ENCODE measurements around the gene TPCN2. TPM values are rescaled to one million over a fixed set of nuclear protein-coding genes. Genes with fewer than 3 reads are reported as not detected.

The TPCN2 gene
- total RNA-seq, 1 experiment from 2014 or later = 16.3 TPM

GRCh38 chr11:69086152-69087132 lies 37.7 kb downstream of the TPCN2 start:
- ChIA-PET CTCF (interaction anchor here (1.7 kb wide), 1 partner anchor 28 kb away, joined by 4 read pairs; no protein-coding TSS in a partner anchor), POLR2A (no interaction called here)
- Mint-ChIP-seq H3K27me3 (ENCODE audit: insufficient read depth, unreplicated experiment) (no peaks in the 10 kb centered on the region), H3K4me1 (ENCODE audit: insufficient read depth, unreplicated experiment) (peaks cover 6% of the 10 kb centered on the region), H3K36me3 (ENCODE audit: insufficient read depth, unreplicated experiment) (peaks cover 25% of the 10 kb centered on the region), H3K27ac (ENCODE audit: low read depth, unreplicated experiment) (peak overlapping the region; percentile 8), H3K9me3 (ENCODE audit: unreplicated experiment) (no peaks in the 10 kb centered on the region), H3K4me3 (ENCODE audit: unreplicated experiment) (no peak overlapping the region)
- no peak for DNase-seq (ENCODE audit: unreplicated experiment)
- TF ChIP-seq CTCF (IDR thresholded peaks at IDR 0.05; ENCODE audit: unreplicated experiment) = no peak
- intact Hi-C loops (cut with micrococcal nuclease) = loop anchor here (5.0 to 10.0 kb wide), 2 partner anchors 44 to 242 kb away; partner anchors contain the start of gene CPT1A
- BruUV-seq (replicated peaks) = no TSS peak

GRCh38 chr11:69087133-69087524 lies 38.4 kb downstream of the TPCN2 start:
- Mint-ChIP-seq H3K9me3 (ENCODE audit: unreplicated experiment) (no peaks in the 10 kb centered on the region), H3K27ac (ENCODE audit: low read depth, unreplicated experiment) (no peak overlapping the region), H3K36me3 (ENCODE audit: insufficient read depth, unreplicated experiment) (peaks cover 25% of the 10 kb centered on the region), H3K4me1 (ENCODE audit: insufficient read depth, unreplicated experiment) (peaks cover 6% of the 10 kb centered on the region), H3K4me3 (ENCODE audit: unreplicated experiment) (no peak overlapping the region), H3K27me3 (ENCODE audit: insufficient read depth, unreplicated experiment) (no peaks in the 10 kb centered on the region)
- POLR2A ChIA-PET = interaction anchor here (0.6 kb wide), 1 partner anchor 361 kb away, joined by 3 read pairs; no protein-coding TSS in a partner anchor
- CTCF ChIA-PET = interaction anchor here (0.6 to 1.7 kb wide), 2 partner anchors 29 to 788 kb away, joined by 3 to 4 read pairs; no protein-coding TSS in a partner anchor
- intact Hi-C loops (cut with micrococcal nuclease) = loop anchor here (5.0 to 10.0 kb wide), 2 partner anchors 45 to 242 kb away; partner anchors contain the start of gene CPT1A
- TF ChIP-seq CTCF (IDR thresholded peaks at IDR 0.05; ENCODE audit: unreplicated experiment) = no peak
- no peak for DNase-seq (ENCODE audit: unreplicated experiment)
- BruUV-seq (replicated peaks) = no TSS peak

GRCh38 chr11:69087811-69088210 lies 39.1 kb downstream of the TPCN2 start:
- CTCF ChIA-PET = interaction anchor here (0.5 to 1.7 kb wide), 5 partner anchors 29 to 789 kb away, joined by 3 to 4 read pairs (median 4); no protein-coding TSS in a partner anchor
- H3K4me1 Mint-ChIP-seq (ENCODE audit: insufficient read depth, unreplicated experiment) = peaks cover 6% of the 10 kb centered on the region
- no peak overlapping the region for H3K4me3 Mint-ChIP-seq (ENCODE audit: unreplicated experiment)
- no peak overlapping the region for H3K27ac Mint-ChIP-seq (ENCODE audit: low read depth, unreplicated experiment)
- intact Hi-C loops (cut with micrococcal nuclease) = loop anchor here (1.0 to 10.0 kb wide), 5 partner anchors 46 to 455 kb away; partner anchors contain the start of genes CPT1A, IGHMBP2 and MRPL21
- POLR2A ChIA-PET = interaction anchor here (0.6 kb wide), 1 partner anchor 361 kb away, joined by 3 read pairs; no protein-coding TSS in a partner anchor
- H3K36me3 Mint-ChIP-seq (ENCODE audit: insufficient read depth, unreplicated experiment) = peaks cover 25% of the 10 kb centered on the region
- no peak for TF ChIP-seq CTCF (IDR thresholded peaks at IDR 0.05; ENCODE audit: unreplicated experiment)
- DNase-seq (ENCODE audit: unreplicated experiment) = no peak
- H3K9me3 Mint-ChIP-seq (ENCODE audit: unreplicated experiment) = no peaks in the 10 kb centered on the region
- no TSS peak for BruUV-seq (replicated peaks)
- no peaks in the 10 kb centered on the region for H3K27me3 Mint-ChIP-seq (ENCODE audit: insufficient read depth, unreplicated experiment)

- Mint-ChIP-seq H3K27ac (ENCODE audit: low read depth, unreplicated experiment) (peak overlapping the region; percentile 23), H3K36me3 (ENCODE audit: insufficient read depth, unreplicated experiment) (peaks cover 25% of the 10 kb centered on the region), H3K9me3 (ENCODE audit: unreplicated experiment) (no peaks in the 10 kb centered on the region), H3K4me3 (ENCODE audit: unreplicated experiment) (no peak overlapping the region), H3K4me1 (ENCODE audit: insufficient read depth, unreplicated experiment) (peaks cover 8% of the 10 kb centered on the region), H3K27me3 (ENCODE audit: insufficient read depth, unreplicated experiment) (no peaks in the 10 kb centered on the region)
- peak; percentile 88 for DNase-seq (ENCODE audit: unreplicated experiment)
- peak; percentile 72 for TF ChIP-seq CTCF (IDR thresholded peaks at IDR 0.05; ENCODE audit: unreplicated experiment)
- intact Hi-C loops (cut with micrococcal nuclease) = loop anchor here (1.0 to 10.0 kb wide), 5 partner anchors 46 to 455 kb away; partner anchors contain the start of genes CPT1A, IGHMBP2 and MRPL21
- CTCF ChIA-PET = interaction anchor here (0.6 to 1.7 kb wide), 7 partner anchors 9 to 435 kb away, joined by 3 to 5 read pairs (median 3); no protein-coding TSS in a partner anchor
- POLR2A ChIA-PET = interaction anchor here (0.8 kb wide), 1 partner anchor 184 kb away, joined by 4 read pairs; no protein-coding TSS in a partner anchor
- BruUV-seq (replicated peaks) = no TSS peak
These were observed 40.0 kb downstream of the TPCN2 start for GRCh38 chr11:69088676-69089146.

Measured in MCF 10A (cell line).